Measurements from ENCODE around the gene CAP1. TPM values are rescaled to one million over a fixed set of nuclear protein-coding genes. Genes with fewer than 3 reads are reported as not detected.

The CAP1 gene
- total RNA-seq, 1 donor from 2014 or later: 417 TPM

DNA sequence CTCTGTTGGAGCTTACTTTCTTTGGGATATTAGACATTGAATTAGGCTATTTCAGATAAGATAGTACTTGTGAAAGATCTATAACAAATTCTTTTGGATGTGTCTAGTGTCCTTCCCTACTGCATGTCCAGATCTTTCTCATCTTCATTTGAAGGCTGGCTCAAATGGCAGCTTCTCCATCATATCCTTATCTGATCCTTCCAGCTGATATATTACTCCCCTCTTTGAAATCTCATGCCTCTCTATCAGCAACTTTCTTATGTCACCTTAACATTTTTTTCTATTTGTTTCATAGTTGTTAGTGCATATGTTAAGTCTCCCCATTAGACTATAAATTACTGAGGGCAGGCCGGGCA lies 17.5 kb downstream of the CAP1 start:
- peaks cover 63% of the 10 kb centered on the region for H3K36me3 Mint-ChIP-seq (ENCODE audit: low read depth)
- no peaks in the 10 kb centered on the region for H3K9me3 Mint-ChIP-seq
- peak overlapping the region; percentile 77 for H3K4me3 Mint-ChIP-seq
- H3K4me1 Mint-ChIP-seq: peaks cover 73% of the 10 kb centered on the region
- no peak for DNase-seq
- intact Hi-C loops (cut with micrococcal nuclease): loop anchor here (2.0 kb wide), 1 partner anchor 17 kb away; the partner anchor contains the start of gene CAP1
- H3K27ac Mint-ChIP-seq: peak overlapping the region; percentile 82
- no peaks in the 10 kb centered on the region for H3K27me3 Mint-ChIP-seq

DNA sequence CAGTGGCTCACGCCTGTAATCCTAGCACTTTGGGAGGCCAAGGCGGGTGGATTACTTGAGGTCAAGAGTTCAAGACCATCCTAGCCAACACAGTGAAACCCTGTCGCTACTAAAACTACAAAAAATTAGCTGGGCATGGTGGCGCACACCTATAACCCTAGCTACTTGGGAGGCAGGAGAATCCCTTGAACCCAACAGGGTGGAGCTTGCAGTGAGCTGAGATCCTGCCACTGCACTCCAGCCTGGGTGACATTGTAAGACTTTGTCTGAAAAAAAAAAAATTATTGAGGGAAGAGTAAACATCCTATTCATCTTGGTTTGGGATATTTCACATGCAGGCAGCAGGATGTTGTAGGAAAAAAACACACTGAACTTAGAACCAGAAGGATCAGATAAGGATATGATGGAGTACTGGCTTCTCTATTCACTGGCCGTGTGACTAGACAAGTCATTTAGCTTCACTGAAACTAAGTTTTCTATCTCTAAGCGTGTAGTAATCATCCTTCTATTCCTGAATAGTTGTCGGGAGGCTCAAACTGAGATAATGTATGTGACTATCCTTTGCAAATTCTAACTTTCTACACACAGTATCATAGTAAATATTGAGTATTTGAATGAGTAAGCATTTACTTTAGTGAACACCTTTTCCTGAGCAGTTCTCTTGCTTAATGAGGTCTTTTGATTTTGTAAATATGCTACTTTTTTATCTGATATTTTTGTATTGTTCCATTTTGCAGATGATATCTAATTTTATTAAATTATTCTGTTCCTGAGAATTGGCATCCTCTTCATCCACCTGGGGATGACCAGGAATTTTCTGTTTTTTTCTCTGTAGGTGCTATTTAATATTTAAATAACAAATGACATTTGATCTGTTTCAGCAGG lies 18.2 kb downstream of the CAP1 start:
- intact Hi-C loops (cut with micrococcal nuclease): loop anchor here (1.0 to 2.0 kb wide), 2 partner anchors 9 to 18 kb away; partner anchors contain the start of gene CAP1
- H3K4me3 Mint-ChIP-seq: peak overlapping the region; percentile 77
- no peaks in the 10 kb centered on the region for H3K27me3 Mint-ChIP-seq
- H3K27ac Mint-ChIP-seq: peak overlapping the region; percentile 82
- H3K9me3 Mint-ChIP-seq: no peaks in the 10 kb centered on the region
- DNase-seq: no peak
- H3K36me3 Mint-ChIP-seq (ENCODE audit: low read depth): peaks cover 63% of the 10 kb centered on the region
- H3K4me1 Mint-ChIP-seq: peaks cover 74% of the 10 kb centered on the region

DNA sequence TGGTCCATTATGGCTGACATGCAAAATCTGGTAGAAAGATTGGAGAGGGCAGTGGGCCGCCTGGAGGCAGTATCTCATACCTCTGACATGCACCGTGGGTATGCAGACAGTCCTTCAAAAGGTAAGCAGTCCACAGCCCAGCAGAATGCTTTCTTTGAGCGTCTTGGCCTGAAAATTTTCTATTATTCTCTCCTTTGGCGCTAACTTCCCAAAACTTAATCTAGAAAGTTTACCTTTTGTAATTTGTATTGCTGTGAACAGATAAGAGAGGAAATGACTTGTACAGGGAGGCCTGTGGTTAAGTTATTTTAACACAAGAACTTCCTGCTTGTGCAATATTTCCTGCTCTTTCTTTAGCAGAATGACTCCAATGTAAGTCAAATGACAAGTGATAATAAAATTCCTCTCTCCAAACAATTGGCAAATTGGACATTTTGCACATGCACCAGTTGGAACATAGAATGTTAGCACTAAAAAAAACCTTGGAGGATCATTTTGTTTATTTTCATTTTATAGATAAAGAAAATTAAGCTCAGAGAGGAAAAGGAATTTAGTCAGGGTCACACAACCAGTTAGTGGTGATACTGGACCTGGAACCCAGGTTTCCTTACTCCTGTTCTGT lies 18.9 kb downstream of the CAP1 start:
- intact Hi-C loops (cut with micrococcal nuclease): loop anchor here (1.0 to 2.0 kb wide), 2 partner anchors 10 to 19 kb away; partner anchors contain the start of gene CAP1
- DNase-seq: peak; percentile 73
- Mint-ChIP-seq H3K9me3 (no peaks in the 10 kb centered on the region), H3K36me3 (ENCODE audit: low read depth) (peaks cover 69% of the 10 kb centered on the region), H3K4me1 (peaks cover 77% of the 10 kb centered on the region), H3K4me3 (peak overlapping the region; percentile 77), H3K27me3 (no peaks in the 10 kb centered on the region), H3K27ac (peak overlapping the region; percentile 82)

DNA sequence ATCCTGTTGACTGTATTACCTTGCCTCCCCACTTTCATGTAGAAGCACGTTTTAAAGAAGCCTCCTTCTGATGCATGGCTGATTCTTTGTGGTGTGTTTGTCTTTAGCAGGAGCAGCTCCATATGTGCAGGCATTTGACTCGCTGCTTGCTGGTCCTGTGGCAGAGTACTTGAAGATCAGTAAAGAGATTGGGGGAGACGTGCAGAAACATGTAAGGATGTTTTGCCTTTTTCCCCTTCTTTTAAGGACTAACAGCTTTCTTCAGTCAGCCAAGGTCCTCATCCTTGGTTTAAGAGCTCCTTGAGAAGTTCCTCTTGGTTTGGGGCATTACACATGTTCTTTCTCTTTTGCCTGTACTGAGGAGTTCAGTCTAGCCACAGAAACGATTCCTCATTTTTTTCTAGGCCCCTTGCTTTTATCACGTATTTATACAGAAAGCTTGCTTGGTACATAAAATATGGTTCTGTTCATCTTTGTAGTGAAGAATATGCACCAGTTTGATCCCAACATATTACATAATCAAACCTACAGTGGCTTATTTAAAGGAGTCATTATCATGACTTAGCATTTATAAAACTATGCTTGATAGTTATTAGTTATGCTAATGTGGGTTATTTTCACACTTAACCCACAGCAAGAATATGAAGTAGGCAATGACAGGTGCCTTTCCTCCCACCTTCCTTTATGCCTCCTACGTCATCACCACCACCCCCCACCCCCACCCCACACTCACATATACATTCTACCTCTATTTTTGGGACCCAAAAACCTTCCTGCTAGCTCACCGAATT lies 19.6 kb downstream of the CAP1 start:
- intact Hi-C loops (cut with micrococcal nuclease): loop anchor here (1.0 to 2.0 kb wide), 2 partner anchors 11 to 19 kb away; partner anchors contain the start of gene CAP1
- no peaks in the 10 kb centered on the region for H3K9me3 Mint-ChIP-seq
- H3K36me3 Mint-ChIP-seq (ENCODE audit: low read depth): peaks cover 69% of the 10 kb centered on the region
- H3K27ac Mint-ChIP-seq: peak overlapping the region; percentile 82
- no peaks in the 10 kb centered on the region for H3K27me3 Mint-ChIP-seq
- H3K4me3 Mint-ChIP-seq: peak overlapping the region; percentile 77
- peaks cover 78% of the 10 kb centered on the region for H3K4me1 Mint-ChIP-seq
- DNase-seq: peak; percentile 71

DNA sequence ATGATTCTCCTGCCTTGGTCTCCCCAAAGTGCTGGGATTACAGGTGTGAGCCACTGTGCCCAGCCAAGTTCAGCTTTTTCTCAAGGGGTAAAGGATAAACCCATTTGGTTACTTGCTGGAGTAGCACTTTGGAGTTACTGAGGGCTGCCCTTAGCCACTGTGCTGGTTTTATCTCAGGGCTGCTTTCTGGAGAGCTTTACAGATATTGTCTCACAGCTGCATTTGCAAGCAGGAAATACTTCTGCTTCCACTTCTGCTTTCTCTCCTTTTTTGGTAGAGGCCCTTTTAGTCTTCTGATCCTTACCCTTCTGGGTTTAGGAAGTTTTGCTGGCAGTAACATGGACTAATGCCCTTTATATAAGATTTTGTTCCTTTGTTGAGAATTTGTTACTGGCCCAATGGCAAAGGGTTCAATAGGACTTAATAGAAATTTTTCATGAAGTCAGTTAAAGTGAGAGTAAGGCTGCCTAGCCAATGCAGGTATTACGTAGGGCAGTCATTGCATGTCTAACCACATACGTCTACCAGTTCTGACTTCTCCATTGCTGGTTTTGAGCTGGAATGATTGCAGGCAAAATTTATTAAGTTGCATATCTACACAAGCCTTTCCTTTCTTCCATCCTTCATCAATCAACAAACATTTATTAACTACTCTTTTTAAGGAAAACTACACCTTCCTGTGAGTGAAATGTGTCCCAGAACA lies 24.4 kb downstream of the CAP1 start:
- intact Hi-C loops (cut with micrococcal nuclease): no loop called here
- Mint-ChIP-seq H3K9me3 (no peaks in the 10 kb centered on the region), H3K36me3 (ENCODE audit: low read depth) (peaks cover 77% of the 10 kb centered on the region), H3K4me3 (peak overlapping the region; percentile 32), H3K27ac (peak overlapping the region; percentile 59), H3K4me1 (peaks cover 58% of the 10 kb centered on the region), H3K27me3 (no peaks in the 10 kb centered on the region)
- DNase-seq: no peak

DNA sequence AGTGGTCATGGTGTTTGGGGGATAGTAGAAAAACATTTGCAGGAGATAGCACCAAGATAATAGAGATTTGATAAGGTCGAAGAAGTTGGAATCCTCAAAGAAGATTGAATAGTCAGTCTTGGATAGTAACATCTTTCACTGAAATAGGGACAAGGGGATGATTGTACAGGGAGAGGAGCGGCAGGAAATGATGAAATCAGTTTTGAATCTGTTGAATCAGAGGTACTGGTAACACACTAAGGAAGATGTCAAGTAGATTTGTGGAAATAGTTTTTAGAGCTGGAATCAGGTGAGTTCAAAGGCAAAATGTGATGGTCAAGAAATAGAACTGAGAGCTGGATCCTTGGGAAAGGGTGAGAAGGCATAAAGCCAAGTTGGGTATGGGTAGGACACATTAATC lies 26.5 kb downstream of the CAP1 start:
- intact Hi-C loops (cut with micrococcal nuclease): no loop called here
- no peak overlapping the region for H3K4me3 Mint-ChIP-seq
- H3K27ac Mint-ChIP-seq: peak overlapping the region; percentile 79
- H3K9me3 Mint-ChIP-seq: no peaks in the 10 kb centered on the region
- peaks cover 79% of the 10 kb centered on the region for H3K36me3 Mint-ChIP-seq (ENCODE audit: low read depth)
- no peaks in the 10 kb centered on the region for H3K27me3 Mint-ChIP-seq
- no peak for DNase-seq
- H3K4me1 Mint-ChIP-seq: peaks cover 42% of the 10 kb centered on the region

DNA sequence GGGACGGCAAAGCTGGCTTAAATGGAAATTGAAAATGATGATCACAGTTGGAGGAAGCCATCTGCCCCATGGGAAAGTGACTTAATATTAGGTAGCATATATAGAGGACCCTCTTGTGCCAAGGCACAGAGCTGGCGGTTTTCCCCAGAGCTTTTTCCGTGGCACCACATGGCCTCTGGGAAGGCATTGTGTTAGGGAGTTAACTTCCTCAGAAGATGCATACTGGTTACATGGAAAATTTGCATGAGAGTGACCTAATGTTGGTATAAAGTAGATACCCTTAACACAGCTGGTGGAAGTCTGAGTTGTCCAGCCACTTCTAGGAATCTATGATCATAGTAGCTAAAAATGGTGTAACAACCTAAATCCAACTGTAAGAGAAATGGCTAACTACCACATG lies 27.3 kb downstream of the CAP1 start:
- H3K4me1 Mint-ChIP-seq: peaks cover 42% of the 10 kb centered on the region
- H3K4me3 Mint-ChIP-seq: no peak overlapping the region
- H3K36me3 Mint-ChIP-seq (ENCODE audit: low read depth): peaks cover 81% of the 10 kb centered on the region
- no peaks in the 10 kb centered on the region for H3K27me3 Mint-ChIP-seq
- H3K9me3 Mint-ChIP-seq: no peaks in the 10 kb centered on the region
- peak overlapping the region; percentile 36 for H3K27ac Mint-ChIP-seq
- no peak for DNase-seq
- intact Hi-C loops (cut with micrococcal nuclease): no loop called here

DNA sequence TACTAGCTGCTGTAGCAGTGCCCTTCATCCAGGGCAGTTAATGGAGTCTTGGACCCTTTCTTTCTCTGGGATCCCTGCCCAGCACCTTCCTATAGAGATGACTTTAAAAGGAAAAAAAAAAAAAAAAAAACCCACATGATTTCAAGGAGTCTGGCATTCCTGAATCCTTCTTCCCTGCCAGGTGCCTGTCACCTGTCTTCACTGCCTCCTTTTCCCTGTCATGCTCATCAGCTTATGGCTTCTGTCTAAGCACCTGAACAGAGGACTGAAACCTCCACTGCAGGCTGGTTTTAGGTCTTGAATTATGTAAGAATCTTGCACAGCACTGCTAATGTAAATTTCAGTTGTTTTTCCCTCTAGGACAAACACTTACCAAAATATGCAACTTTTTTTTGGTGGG lies 31.6 kb downstream of the CAP1 start:
- H3K4me1 Mint-ChIP-seq: peaks cover 7% of the 10 kb centered on the region
- H3K9me3 Mint-ChIP-seq: no peaks in the 10 kb centered on the region
- intact Hi-C loops (cut with micrococcal nuclease): no loop called here
- no peak for DNase-seq
- no peaks in the 10 kb centered on the region for H3K27me3 Mint-ChIP-seq
- peak overlapping the region; percentile 63 for H3K27ac Mint-ChIP-seq
- H3K4me3 Mint-ChIP-seq: no peak overlapping the region
- H3K36me3 Mint-ChIP-seq (ENCODE audit: low read depth): peaks cover 66% of the 10 kb centered on the region

DNA sequence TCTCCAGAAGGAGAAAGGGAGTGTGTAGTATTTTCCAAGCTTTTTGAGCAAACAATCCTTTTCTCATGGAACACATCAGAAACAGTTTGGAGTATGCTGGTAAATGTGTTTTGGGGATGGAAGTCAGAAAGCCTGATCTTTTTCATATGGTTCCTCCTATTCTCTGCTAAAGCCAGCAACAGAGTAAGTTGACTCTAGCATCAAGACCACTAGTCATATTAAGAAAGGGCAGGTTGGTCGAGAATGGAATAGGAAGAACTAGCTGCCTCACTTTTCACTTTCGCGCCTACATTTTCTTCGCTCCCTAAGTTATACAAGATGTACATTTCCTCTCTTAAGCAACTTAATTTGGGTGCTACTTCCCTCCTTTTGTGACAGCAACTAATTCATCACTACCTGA lies 32.5 kb downstream of the CAP1 start:
- Mint-ChIP-seq H3K27ac (no peak overlapping the region), H3K27me3 (no peaks in the 10 kb centered on the region), H3K9me3 (no peaks in the 10 kb centered on the region), H3K4me1 (peaks cover 3% of the 10 kb centered on the region), H3K4me3 (no peak overlapping the region), H3K36me3 (ENCODE audit: low read depth) (peaks cover 63% of the 10 kb centered on the region)
- intact Hi-C loops (cut with micrococcal nuclease): no loop called here
- DNase-seq: no peak

DNA sequence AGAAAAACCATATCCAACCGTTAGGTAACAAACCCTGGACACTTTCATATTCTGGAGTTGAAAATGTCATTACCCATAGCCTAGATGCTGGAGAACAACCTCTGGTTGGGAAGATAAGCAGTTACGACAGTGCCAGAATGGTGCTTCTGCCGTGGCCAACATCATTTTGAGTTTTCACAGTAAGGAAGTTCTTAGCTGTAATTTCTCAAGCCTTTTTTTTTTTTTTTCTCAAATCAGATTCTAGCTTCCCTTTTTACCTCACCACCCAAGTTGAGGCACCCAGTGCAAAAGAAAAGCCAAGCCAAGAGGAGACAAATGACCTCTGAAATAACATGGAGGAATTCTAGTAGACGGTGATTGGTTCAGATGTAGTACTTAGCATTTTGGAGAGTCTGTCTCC lies 34.7 kb downstream of the CAP1 start:
- no peak overlapping the region for H3K4me3 Mint-ChIP-seq
- no peak for DNase-seq
- H3K9me3 Mint-ChIP-seq: no peaks in the 10 kb centered on the region
- H3K4me1 Mint-ChIP-seq: peaks cover 11% of the 10 kb centered on the region
- H3K27ac Mint-ChIP-seq: no peak overlapping the region
- no peaks in the 10 kb centered on the region for H3K27me3 Mint-ChIP-seq
- H3K36me3 Mint-ChIP-seq (ENCODE audit: low read depth): peaks cover 62% of the 10 kb centered on the region
- intact Hi-C loops (cut with micrococcal nuclease): no loop called here

DNA sequence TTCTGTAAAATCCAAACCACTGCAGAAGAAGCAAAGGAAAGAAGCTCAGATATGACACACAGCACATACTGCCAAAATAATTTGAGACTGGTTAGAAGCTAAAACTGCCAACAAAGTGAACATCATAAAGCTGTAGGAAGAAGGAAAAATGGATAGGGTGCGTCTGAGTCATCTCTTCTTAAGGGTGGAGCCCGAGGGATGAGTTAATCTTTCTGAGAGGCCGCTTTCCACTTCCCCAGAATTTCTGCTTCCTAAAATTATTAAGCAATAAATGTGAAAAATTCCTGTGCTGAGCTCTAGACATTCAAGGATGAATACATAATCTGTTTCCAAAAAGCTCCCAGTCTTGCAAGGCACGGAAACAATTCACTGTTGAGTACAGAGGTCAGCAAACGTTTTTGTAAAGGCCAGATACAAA lies 36.4 kb downstream of the CAP1 start:
- intact Hi-C loops (cut with micrococcal nuclease): no loop called here
- peaks cover 53% of the 10 kb centered on the region for H3K36me3 Mint-ChIP-seq (ENCODE audit: low read depth)
- H3K4me3 Mint-ChIP-seq: no peak overlapping the region
- H3K27ac Mint-ChIP-seq: peak overlapping the region; percentile 2
- H3K4me1 Mint-ChIP-seq: peaks cover 12% of the 10 kb centered on the region
- no peaks in the 10 kb centered on the region for H3K9me3 Mint-ChIP-seq
- DNase-seq: no peak
- H3K27me3 Mint-ChIP-seq: no peaks in the 10 kb centered on the region

DNA sequence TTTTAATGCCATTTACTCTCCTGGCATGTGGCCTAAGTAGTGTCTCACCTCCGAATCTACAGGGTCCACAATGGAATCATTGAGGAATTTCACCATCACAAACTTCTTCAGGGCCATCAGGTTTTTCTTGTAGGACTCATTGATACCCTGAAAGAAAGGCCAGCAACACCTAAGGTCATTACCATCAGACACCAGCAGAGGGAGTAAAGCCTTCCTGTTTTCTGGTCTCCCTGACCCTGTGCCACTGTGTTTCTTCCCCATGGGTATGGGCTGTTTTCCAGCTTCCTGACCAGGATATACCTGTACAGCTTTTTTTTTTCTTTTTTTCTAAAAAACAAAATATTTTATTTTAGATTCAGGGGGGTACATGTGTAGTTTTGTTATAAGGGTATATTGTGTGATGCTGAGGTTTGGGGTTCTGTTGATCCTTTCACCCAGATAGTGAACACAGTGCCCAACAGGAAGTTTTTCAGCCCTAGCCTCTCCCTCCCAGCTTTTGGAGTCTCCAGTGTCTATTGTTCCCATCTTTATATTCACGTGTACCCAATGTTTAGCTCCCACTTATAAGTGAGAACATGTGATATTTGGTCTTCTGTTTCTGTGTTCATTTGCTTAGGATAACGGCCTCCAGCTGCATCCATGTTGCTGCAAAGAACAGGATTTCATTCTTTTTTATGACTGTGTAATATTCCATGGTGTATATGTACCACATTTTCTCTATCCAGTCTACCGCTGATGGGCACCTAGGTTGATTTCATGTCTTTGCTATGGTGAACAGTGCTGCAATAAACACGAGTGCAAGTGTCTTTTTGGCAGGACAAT lies 38.2 kb downstream of the CAP1 start:
- Mint-ChIP-seq H3K4me3 (no peak overlapping the region), H3K27ac (peak overlapping the region; percentile 60), H3K9me3 (no peaks in the 10 kb centered on the region), H3K4me1 (peaks cover 12% of the 10 kb centered on the region), H3K27me3 (no peaks in the 10 kb centered on the region), H3K36me3 (ENCODE audit: low read depth) (peaks cover 48% of the 10 kb centered on the region)
- DNase-seq: peak; percentile 88
- intact Hi-C loops (cut with micrococcal nuclease): loop anchor here (2.0 kb wide), 1 partner anchor 260 kb away; no protein-coding TSS in a partner anchor

Measured in activated CD4-positive, alpha-beta T cell treated with anti-CD3 and anti-CD28 coated beads, Interleukin-2, amount 10 ng/mL, durations not matched to agents 24 days and 14 days (primary cell).